Measurements from ENCODE around the gene SLX4IP. TPM values are rescaled to one million over a fixed set of nuclear protein-coding genes. Genes with fewer than 3 reads are reported as not detected.

Gene SLX4IP
- total RNA-seq, 1 donor from 2014 or later: 2.6 TPM

GRCh38 chr20:10573951-10574339 is 138.8 kb downstream of the SLX4IP start:
- H3K4me3 ChIP-seq (ENCODE audit: low read depth, low read length): no peak overlapping the region
- TF ChIP-seq, protein P1, sequence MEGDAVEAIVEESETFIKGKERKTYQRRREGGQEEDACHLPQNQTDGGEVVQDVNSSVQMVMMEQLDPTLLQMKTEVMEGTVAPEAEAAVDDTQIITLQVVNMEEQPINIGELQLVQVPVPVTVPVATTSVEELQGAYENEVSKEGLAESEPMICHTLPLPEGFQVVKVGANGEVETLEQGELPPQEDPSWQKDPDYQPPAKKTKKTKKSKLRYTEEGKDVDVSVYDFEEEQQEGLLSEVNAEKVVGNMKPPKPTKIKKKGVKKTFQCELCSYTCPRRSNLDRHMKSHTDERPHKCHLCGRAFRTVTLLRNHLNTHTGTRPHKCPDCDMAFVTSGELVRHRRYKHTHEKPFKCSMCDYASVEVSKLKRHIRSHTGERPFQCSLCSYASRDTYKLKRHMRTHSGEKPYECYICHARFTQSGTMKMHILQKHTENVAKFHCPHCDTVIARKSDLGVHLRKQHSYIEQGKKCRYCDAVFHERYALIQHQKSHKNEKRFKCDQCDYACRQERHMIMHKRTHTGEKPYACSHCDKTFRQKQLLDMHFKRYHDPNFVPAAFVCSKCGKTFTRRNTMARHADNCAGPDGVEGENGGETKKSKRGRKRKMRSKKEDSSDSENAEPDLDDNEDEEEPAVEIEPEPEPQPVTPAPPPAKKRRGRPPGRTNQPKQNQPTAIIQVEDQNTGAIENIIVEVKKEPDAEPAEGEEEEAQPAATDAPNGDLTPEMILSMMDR (conservative IDR thresholded peaks at IDR 0.05; ENCODE audit: low read depth, low read length): no peak
- DNase-seq (ENCODE audit: low read depth): no peak

DNA sequence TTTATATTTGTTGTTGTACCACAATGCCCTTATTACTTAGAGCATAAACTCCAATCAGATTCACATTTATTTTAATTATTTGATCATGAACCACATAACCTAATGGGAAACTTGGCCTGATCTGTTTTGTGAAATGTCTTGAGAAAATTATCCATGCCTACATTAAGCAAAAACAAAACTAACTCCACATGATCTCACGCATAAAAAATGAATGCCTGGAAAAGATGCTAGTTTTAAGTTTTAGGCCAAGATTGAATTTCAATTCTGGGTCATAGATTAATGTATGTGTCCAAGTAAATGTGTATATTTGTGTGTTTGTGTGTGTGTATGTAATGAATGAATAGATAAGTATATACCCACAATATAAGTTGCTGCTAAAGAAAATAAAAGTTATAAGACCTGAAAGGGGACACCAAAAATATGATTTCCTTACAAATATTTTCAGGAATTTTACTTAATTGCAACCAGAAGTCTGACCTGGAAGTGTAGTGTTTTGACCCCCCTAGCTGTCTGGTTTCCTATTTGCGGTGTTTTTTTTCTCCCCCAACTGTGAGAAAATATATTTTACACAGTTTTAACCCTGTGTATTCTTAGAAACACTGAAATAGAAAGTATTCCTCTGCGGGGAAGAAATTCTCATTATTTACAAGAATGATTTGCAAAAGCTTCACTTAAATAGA is 141.4 kb downstream of the SLX4IP start:
- TF ChIP-seq, protein P1 (conservative IDR thresholded peaks at IDR 0.05; ENCODE audit: low read depth, low read length): no peak
- H3K4me3 ChIP-seq (ENCODE audit: low read depth, low read length): no peak overlapping the region
- no peak for DNase-seq (ENCODE audit: low read depth)

GRCh38 chr20:10577648-10578047 is 142.5 kb downstream of the SLX4IP start:
- no peak for DNase-seq (ENCODE audit: low read depth)
- TF ChIP-seq, protein P1 (conservative IDR thresholded peaks at IDR 0.05; ENCODE audit: low read depth, low read length): no peak
- no peak overlapping the region for H3K4me3 ChIP-seq (ENCODE audit: low read depth, low read length)

DNA sequence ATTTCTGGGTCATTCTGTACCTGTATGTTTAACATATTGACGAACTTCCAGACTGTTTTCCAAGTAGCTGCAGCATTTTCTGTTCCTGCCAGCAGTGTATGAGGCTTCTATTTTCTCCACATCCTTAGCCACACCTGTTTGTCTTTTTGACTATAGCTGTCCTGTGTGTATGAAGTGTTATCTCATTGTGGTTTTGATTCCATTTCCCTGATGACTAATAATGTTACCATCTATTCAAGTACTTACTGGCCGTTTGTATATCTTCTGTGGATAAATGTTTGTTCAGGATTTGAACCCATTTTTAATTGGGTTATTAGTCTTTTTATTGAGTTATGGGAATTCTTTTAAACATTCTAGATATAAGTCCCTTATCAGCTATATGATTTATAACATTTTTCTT is 143.5 kb downstream of the SLX4IP start:
- H3K4me3 ChIP-seq (ENCODE audit: low read depth, low read length): no peak overlapping the region
- TF ChIP-seq, protein P1 (conservative IDR thresholded peaks at IDR 0.05; ENCODE audit: low read depth, low read length): no peak
- no peak for DNase-seq (ENCODE audit: low read depth)

GRCh38 chr20:10579942-10580341 is 144.8 kb downstream of the SLX4IP start:
- no peak for DNase-seq (ENCODE audit: low read depth)
- TF ChIP-seq, protein P1 (conservative IDR thresholded peaks at IDR 0.05; ENCODE audit: low read depth, low read length): no peak
- H3K4me3 ChIP-seq (ENCODE audit: low read depth, low read length): no peak overlapping the region

DNA sequence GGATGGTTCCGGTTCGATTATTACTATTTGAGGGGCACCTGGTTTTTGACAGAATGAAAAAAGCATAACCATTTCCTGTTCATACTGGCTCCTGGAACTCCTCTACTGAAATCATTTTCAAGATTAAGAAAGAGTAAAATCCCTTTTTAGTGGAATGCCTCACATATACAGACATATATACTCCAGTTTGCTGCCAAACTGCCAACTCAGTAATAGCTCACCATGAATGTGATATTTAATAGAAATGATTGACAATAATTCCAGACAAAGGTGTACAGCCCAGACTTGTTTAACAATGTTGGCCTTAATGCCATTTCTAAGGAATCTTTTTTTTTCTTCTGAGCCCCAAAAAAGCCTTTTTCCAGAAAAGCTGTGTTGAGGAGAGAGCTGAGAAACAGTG is 145.6 kb downstream of the SLX4IP start:
- H3K4me3 ChIP-seq (ENCODE audit: low read depth, low read length): no peak overlapping the region
- TF ChIP-seq, protein P1 (conservative IDR thresholded peaks at IDR 0.05; ENCODE audit: low read depth, low read length): no peak
- no peak for DNase-seq (ENCODE audit: low read depth)

DNA sequence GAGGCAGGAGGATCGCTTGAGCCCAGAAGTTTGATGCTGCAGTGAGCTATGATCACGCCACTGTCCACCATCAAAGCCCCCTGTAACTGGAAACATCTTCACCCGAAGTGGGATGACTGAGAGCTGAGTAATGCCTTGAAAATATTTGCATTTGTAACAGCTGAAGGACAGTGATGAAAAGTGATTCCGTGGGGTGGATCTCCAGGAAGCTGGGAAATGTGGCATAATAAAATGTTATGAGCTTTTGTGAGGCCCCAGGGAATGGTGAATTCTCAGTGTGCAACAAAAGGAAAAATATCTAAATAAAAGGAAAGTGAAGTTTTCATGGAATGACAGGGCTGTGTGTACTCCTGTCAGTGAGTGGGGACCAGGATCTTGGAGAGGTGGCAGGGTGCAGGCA is 146.7 kb downstream of the SLX4IP start:
- TF ChIP-seq, protein P1 (conservative IDR thresholded peaks at IDR 0.05; ENCODE audit: low read depth, low read length): no peak
- no peak for DNase-seq (ENCODE audit: low read depth)

More for the DNA sequence above, 146.7 kb downstream of the SLX4IP start:
- no peak overlapping the region for H3K4me3 ChIP-seq (ENCODE audit: low read depth, low read length)
